ENCODE results near the gene ADGRG2. TPM values are rescaled to one million over a fixed set of nuclear protein-coding genes. Genes with fewer than 3 reads are reported as not detected.

The ADGRG2 gene
- polyA plus RNA-seq, 3 donors: not detected

- TF ChIP-seq CTCF (IDR thresholded peaks at IDR 0.05): no peak
- peaks cover 53% of the 10 kb centered on the region for H3K79me2 ChIP-seq (ENCODE audit: insufficient read depth, low read length)
- peak overlapping the region in 1 of 2 donors; percentile 77 for H3K27ac ChIP-seq (ENCODE audit: low read depth in 1 of 2, low read length in 2 of 2)
- H3K9ac ChIP-seq (ENCODE audit: insufficient read depth, low read length, poor library complexity, severe bottlenecking): no peak overlapping the region
- peaks cover 48% of the 10 kb centered on the region for H3K4me1 Mint-ChIP-seq
- no peak overlapping the region for H2AFZ ChIP-seq (ENCODE audit: insufficient read depth, low read depth, low read length, poor library complexity, severe bottlenecking)
- peaks cover 7 to 31% of the 10 kb centered on the region in 2 donors for H3K36me3 ChIP-seq (replicated peaks in 1 of 2; ENCODE audit: control insufficient read depth in 1 of 2, insufficient read depth in 2 of 2, low read length in 2 of 2)
- no peak overlapping the region for H3K4me3 Mint-ChIP-seq
- peaks cover 38 to 43% of the 10 kb centered on the region in 2 donors for H3K4me1 ChIP-seq (ENCODE audit: control insufficient read depth in 1 of 2, insufficient read depth in 2 of 2, low read length in 2 of 2)
- peaks cover 0 to 2% (median 0%) of the 10 kb centered on the region in 3 donors for H3K27me3 Mint-ChIP-seq (ENCODE audit: low read depth in 3 of 3)
- no peaks in the 10 kb centered on the region for H3K9me3 ChIP-seq (replicated peaks in 1 of 2; ENCODE audit: control insufficient read depth in 1 of 2, insufficient read depth in 1 of 2, low read length in 2 of 2)
- intact Hi-C loops (cut with micrococcal nuclease): no loop called here
- H3K27ac Mint-ChIP-seq: peak overlapping the region; percentile 37 to 92 (median 87)
- WGBS (ENCODE audit: insufficient coverage): no CpG with 5 or more reads among the region's 4 CpGs
- peaks cover 11 to 26% of the 10 kb centered on the region in 2 donors for H3K36me3 Mint-ChIP-seq
- no peak overlapping the region for H3K4me3 ChIP-seq (replicated peaks in 1 of 3; ENCODE audit: low read depth in 2 of 3, low read length in 3 of 3)
- no peaks in the 10 kb centered on the region for H4K20me1 ChIP-seq (ENCODE audit: insufficient read depth, low read length)
- H3K9me3 Mint-ChIP-seq: peaks cover 0 to 5% (median 0%) of the 10 kb centered on the region in 7 donors
- DNase-seq: no peak
- H3K27me3 ChIP-seq (ENCODE audit: control insufficient read depth in 2 of 2, insufficient read depth in 2 of 2, low read length in 2 of 2): peaks cover 0 to 2% of the 10 kb centered on the region in 2 donors
- H3K4me2 ChIP-seq (replicated peaks; ENCODE audit: extremely low read depth, low read length, poor library complexity, severe bottlenecking): no peak overlapping the region
Observed at GRCh38 chrX:18955676-18956075, 166.6 kb downstream of the ADGRG2 start.

GRCh38 chrX:18951032-18951431 is 171.2 kb downstream of the ADGRG2 start:
- H3K79me2 ChIP-seq (ENCODE audit: insufficient read depth, low read length): peaks cover 25% of the 10 kb centered on the region

More at GRCh38 chrX:18951032-18951431, 171.2 kb downstream of the ADGRG2 start:
- Histone ChIP-seq H3K4me3 (replicated peaks in 1 of 3; ENCODE audit: low read depth in 2 of 3, low read length in 3 of 3) (no peak overlapping the region), H2AFZ (ENCODE audit: insufficient read depth, low read depth, low read length, poor library complexity, severe bottlenecking) (no peak overlapping the region), H4K20me1 (ENCODE audit: insufficient read depth, low read length) (no peaks in the 10 kb centered on the region), H3K9me3 (replicated peaks in 1 of 2; ENCODE audit: control insufficient read depth in 1 of 2, insufficient read depth in 1 of 2, low read length in 2 of 2) (no peaks in the 10 kb centered on the region), H3K36me3 (replicated peaks in 1 of 2; ENCODE audit: control insufficient read depth in 1 of 2, insufficient read depth in 2 of 2, low read length in 2 of 2) (peaks cover 10 to 51% of the 10 kb centered on the region in 2 donors), H3K27ac (ENCODE audit: low read depth in 1 of 2, low read length in 2 of 2) (no peak overlapping the region), H3K27me3 (ENCODE audit: control insufficient read depth in 2 of 2, insufficient read depth in 2 of 2, low read length in 2 of 2) (no peaks in the 10 kb centered on the region), H3K9ac (ENCODE audit: insufficient read depth, low read length, poor library complexity, severe bottlenecking) (no peak overlapping the region), H3K4me2 (replicated peaks; ENCODE audit: extremely low read depth, low read length, poor library complexity, severe bottlenecking) (no peak overlapping the region), H3K4me1 (ENCODE audit: control insufficient read depth in 1 of 2, insufficient read depth in 2 of 2, low read length in 2 of 2) (peaks cover 6 to 11% of the 10 kb centered on the region in 2 donors)
- intact Hi-C loops (cut with micrococcal nuclease): no loop called here
- H3K4me1 Mint-ChIP-seq: peaks cover 18% of the 10 kb centered on the region
- no peak for DNase-seq
- H3K4me3 Mint-ChIP-seq: no peak overlapping the region
- H3K27me3 Mint-ChIP-seq (ENCODE audit: low read depth in 3 of 3): peaks cover 0 to 3% (median 2%) of the 10 kb centered on the region in 3 donors
- H3K27ac Mint-ChIP-seq: peak overlapping the region in 2 of 7 donors; percentile 40 to 77
- WGBS (ENCODE audit: insufficient coverage): 83% methylated on average over 1 of the region's 10 CpGs
- H3K36me3 Mint-ChIP-seq: peaks cover 27 to 51% of the 10 kb centered on the region in 2 donors
- no peak for TF ChIP-seq CTCF (IDR thresholded peaks at IDR 0.05)
- H3K9me3 Mint-ChIP-seq: peaks cover 0 to 4% (median 0%) of the 10 kb centered on the region in 7 donors

Data from CD14-positive monocyte (primary cell).